WTC11 (cell line): ENCODE measurements around the gene ABCG1. TPM values are rescaled to one million over a fixed set of nuclear protein-coding genes. Genes with fewer than 3 reads are reported as not detected.

Experiments
- ATAC-seq: fragments of 200-7000 bp; cut with Tn5 transposase; 2 replicates; pipeline ENCODE4 v1.10.0; 2021; ENCODE audit warnings: mild to moderate bottlenecking, moderate library complexity
- CTCF ChIA-PET: fragments of 300-600 bp; sonication (Branson Sonifier 250); formaldehyde crosslinking; loops from one replicate; lab custom pipeline; 2021; ENCODE audit warnings: antibody characterized with exemption; lab: Charles Lee
- POLR2A ChIA-PET: fragments of 350-600 bp; sonication (Branson Sonifier 250); formaldehyde crosslinking; loops from one replicate; lab custom pipeline; 2021; ENCODE audit warnings: antibody characterized with exemption; lab: Charles Lee
- DNase-seq: peaks from one replicate; pipeline ENCODE4 v3.0.0; 2021; ENCODE audit warnings: low spot score
- H3K27ac Mint-ChIP-seq: 2 replicates; pipeline ENCODE4 v1.8.0; 2021; ENCODE audit warnings: mixed read lengths
- H3K27me3 Mint-ChIP-seq: 2 replicates; pipeline ENCODE4 v1.8.0; 2021; ENCODE audit warnings: low read depth, mild to moderate bottlenecking, moderate library complexity, mixed read lengths
- H3K36me3 Mint-ChIP-seq: 2 replicates; pipeline ENCODE4 v1.8.0; 2021; ENCODE audit warnings: mixed read lengths
- H3K4me1 Mint-ChIP-seq: 2 replicates; pipeline ENCODE4 v1.8.0; 2022; ENCODE audit warnings: mixed read lengths
- H3K4me3 Mint-ChIP-seq: 2 replicates; pipeline ENCODE4 v1.8.0; 2021; ENCODE audit warnings: mild to moderate bottlenecking, moderate library complexity, mixed read lengths
- H3K9me3 Mint-ChIP-seq: 2 replicates; pipeline ENCODE4 v1.8.0; 2021; ENCODE audit warnings: mixed read lengths
- CDX4 ChIP-seq: fragments of 250-450 bp; sonication (Bioruptor Pico); IDR thresholded peaks from 2 replicates; pipeline ENCODE4 v1.9.0; 2021; ENCODE audit warnings: moderate library complexity, mild to moderate bottlenecking, inconsistent platforms, borderline replicate concordance
- CREB1 ChIP-seq: sonication (generic); formaldehyde crosslinking; IDR thresholded peaks from 2 replicates; pipeline ENCODE4 v1.8.0; 2023; ENCODE audit warnings: mild to moderate bottlenecking, missing genetic modification reagents
- CREM ChIP-seq: sonication (generic); formaldehyde crosslinking; IDR thresholded peaks from 2 replicates; pipeline ENCODE4 v1.8.1; 2022; ENCODE audit warnings: mild to moderate bottlenecking, missing genetic modification reagents, moderate library complexity
- FOXK1 ChIP-seq: sonication (generic); formaldehyde crosslinking; IDR thresholded peaks from 2 replicates; pipeline ENCODE4 v1.8.0; 2022; ENCODE audit warnings: mild to moderate bottlenecking, moderate library complexity, missing genetic modification reagents
- HMGXB4 ChIP-seq: sonication (generic); formaldehyde crosslinking; IDR thresholded peaks from 2 replicates; pipeline ENCODE4 v1.8.1; 2023; ENCODE audit warnings: mild to moderate bottlenecking, moderate library complexity, missing genetic modification reagents
- IRF1 ChIP-seq: sonication (generic); formaldehyde crosslinking; IDR thresholded peaks from 2 replicates; pipeline ENCODE4 v1.8.0; 2023; ENCODE audit warnings: missing genetic modification reagents
- JUN ChIP-seq: sonication (generic); formaldehyde crosslinking; IDR thresholded peaks from 2 replicates; pipeline ENCODE4 v1.8.0; 2023; ENCODE audit warnings: mild to moderate bottlenecking, missing genetic modification reagents
- MLX ChIP-seq: sonication (generic); formaldehyde crosslinking; IDR thresholded peaks from 2 replicates; pipeline ENCODE4 v1.8.1; 2023; ENCODE audit warnings: mild to moderate bottlenecking, missing genetic modification reagents, moderate library complexity
- MXD4 ChIP-seq: fragments of 250-450 bp; sonication (Bioruptor Pico); IDR thresholded peaks from 2 replicates; pipeline ENCODE4 v1.8.0; 2021; ENCODE audit warnings: mild to moderate bottlenecking, moderate library complexity, borderline replicate concordance
- OVOL2 ChIP-seq: fragments of 250-450 bp; sonication (Bioruptor Pico); IDR thresholded peaks from 2 replicates; pipeline ENCODE4 v1.9.0; 2021; ENCODE audit warnings: mild to moderate bottlenecking, borderline replicate concordance
- PREB ChIP-seq: sonication (generic); formaldehyde crosslinking; IDR thresholded peaks from 2 replicates; pipeline ENCODE4 v1.8.1; 2022; ENCODE audit warnings: mild to moderate bottlenecking, missing genetic modification reagents, moderate library complexity, borderline replicate concordance
- SOX15 ChIP-seq: fragments of 250-450 bp; sonication (Bioruptor Pico); IDR thresholded peaks from 2 replicates; pipeline ENCODE4 v1.9.0; 2021; ENCODE audit warnings: mild to moderate bottlenecking
- SP1 ChIP-seq: sonication (generic); formaldehyde crosslinking; conservative IDR thresholded peaks from 2 replicates; pipeline ENCODE4 v1.8.1; 2022; ENCODE audit warnings: missing genetic modification reagents
- ZBTB43 ChIP-seq: sonication (generic); formaldehyde crosslinking; IDR thresholded peaks from 2 replicates; pipeline ENCODE4 v1.8.1; 2023; ENCODE audit warnings: mild to moderate bottlenecking, missing genetic modification reagents
- ZNF263 ChIP-seq: sonication (generic); formaldehyde crosslinking; IDR thresholded peaks from 2 replicates; pipeline ENCODE4 v1.8.1; 2022; ENCODE audit warnings: low read depth, mild to moderate bottlenecking, moderate library complexity, missing genetic modification reagents
- ZNF281 ChIP-seq: sonication (generic); formaldehyde crosslinking; IDR thresholded peaks from 2 replicates; pipeline ENCODE4 v1.8.0; 2023; ENCODE audit warnings: mild to moderate bottlenecking, missing genetic modification reagents
- ZNF423 ChIP-seq: fragments of 250-450 bp; sonication (Bioruptor Pico); IDR thresholded peaks from 2 replicates; pipeline ENCODE4 v2.1.2; 2022; ENCODE audit warnings: mild to moderate bottlenecking, moderate library complexity
- ZNF512 ChIP-seq: sonication (generic); formaldehyde crosslinking; IDR thresholded peaks from 2 replicates; pipeline ENCODE4 v1.8.1; 2022; ENCODE audit warnings: missing genetic modification reagents, borderline replicate concordance
- ZSCAN18 ChIP-seq: fragments of 250-450 bp; sonication (Bioruptor Pico); IDR thresholded peaks from 2 replicates; pipeline ENCODE4 v2.1.2; 2022; ENCODE audit warnings: mild to moderate bottlenecking, moderate library complexity
- total RNA-seq: library from RNA; stranded (reverse); gene quantifications from 3 replicates; pipeline ENCODE4 v1.2.3, GENCODE V29; 2021

The ABCG1 gene
- total RNA-seq, 1 experiment from 2014 or later, result 4.0 TPM

- TF ChIP-seq ZBTB43 (CRISPR knock-in tag), result no peak
- TF ChIP-seq PREB (CRISPR knock-in tag), result no peak
- TF ChIP-seq ZNF281 (CRISPR knock-in tag), result no peak
- TF ChIP-seq ZNF512 (CRISPR knock-in tag), result no peak
- TF ChIP-seq FOXK1 (CRISPR knock-in tag), result no peak
- no peak for TF ChIP-seq CREM (CRISPR knock-in tag)
- no peak for TF ChIP-seq ZSCAN18 (CRISPR knock-in tag)
- no peak for TF ChIP-seq SP1 (CRISPR knock-in tag)
- no peak for TF ChIP-seq OVOL2 (CRISPR knock-in tag)
- TF ChIP-seq CDX4, result no peak
- no peak for TF ChIP-seq SOX15 (CRISPR knock-in tag)
- no peak for TF ChIP-seq CREB1 (CRISPR knock-in tag)
- Mint-ChIP-seq H3K4me1 (peaks cover 44% of the 10 kb centered on the region), H3K27ac (no peak overlapping the region), H3K36me3 (no peaks in the 10 kb centered on the region), H3K4me3 (no peak overlapping the region), H3K27me3 (peaks cover 6% of the 10 kb centered on the region), H3K9me3 (no peaks in the 10 kb centered on the region)
- no peak for DNase-seq
- ATAC-seq, result no peak
- CTCF ChIA-PET, result interaction anchor here (1.0 to 11.5 kb wide), 20 partner anchors 14 to 333 kb away, joined by 3 to 165 read pairs (median 12); no protein-coding TSS in a partner anchor
- POLR2A ChIA-PET, result no interaction called here
These were observed 92.2 kb downstream of the ABCG1 start for GRCh38 chr21:42311160-42311559.

- no peak overlapping the region for H3K4me3 Mint-ChIP-seq
- TF ChIP-seq IRF1 (CRISPR knock-in tag), result no peak
- TF ChIP-seq ZNF263 (CRISPR knock-in tag), result no peak
- TF ChIP-seq ZNF423, result no peak
- TF ChIP-seq HMGXB4 (CRISPR knock-in tag), result no peak
- TF ChIP-seq JUN (CRISPR knock-in tag), result no peak
- TF ChIP-seq MLX (CRISPR knock-in tag), result no peak
- TF ChIP-seq MXD4 (CRISPR knock-in tag), result no peak
- no peak for TF ChIP-seq ZBTB43 (CRISPR knock-in tag)
- TF ChIP-seq, all 79 proteins: peak for 0
- ChIA-PET POLR2A (no interaction called here), CTCF (interaction anchor here (1.2 to 11.5 kb wide), 6 partner anchors 15 to 138 kb away, joined by 4 to 165 read pairs (median 34); no protein-coding TSS in a partner anchor)
- Mint-ChIP-seq H3K36me3 (no peaks in the 10 kb centered on the region), H3K9me3 (no peaks in the 10 kb centered on the region), H3K4me1 (peaks cover 53% of the 10 kb centered on the region), H3K27ac (no peak overlapping the region), H3K27me3 (peaks cover 6% of the 10 kb centered on the region)
- ATAC-seq (no peak), DNase-seq (no peak)
These were observed 93.1 kb downstream of the ABCG1 start for GRCh38 chr21:42311816-42312625.
